NCI-H128 (cell line): Measurements from ENCODE around the gene BET1L.
"Not testable (repeated sequence)": the region's sequence is repeated elsewhere in the genome, so short reads cannot be mapped to it uniquely, and the experiment has no call there.

Experiments used
- DNase-seq: peaks from one replicate; lab custom pipeline; 2025; ENCODE audit not compliant: unreplicated experiment; lab: John Stamatoyannopoulos, UW

BET1L gene

GRCh38 chr11:230431-230830 lies 23.2 kb upstream of the BET1L start:
- DNase-seq: no peak

GRCh38 chr11:227824-228379 lies 20.7 kb upstream of the BET1L start:
- DNase-seq: no peak

- no peak for DNase-seq
Observed at GRCh38 chr11:225734-226453, 18.7 kb upstream of the BET1L start.

- DNase-seq: no peak
Observed at GRCh38 chr11:224424-224823, 17.2 kb upstream of the BET1L start.

GRCh38 chr11:223884-224283 lies 16.7 kb upstream of the BET1L start:
- no peak for DNase-seq

- no peak for DNase-seq
Observed at GRCh38 chr11:223026-223789, 16.0 kb upstream of the BET1L start.

- no peak for DNase-seq
Observed at GRCh38 chr11:221998-222789, 15.0 kb upstream of the BET1L start.

- DNase-seq: no peak
Observed at GRCh38 chr11:221539-221938, 14.3 kb upstream of the BET1L start.

GRCh38 chr11:220641-221215 lies 13.5 kb upstream of the BET1L start:
- not testable (repeated sequence) for DNase-seq

GRCh38 chr11:218815-219593 lies 11.8 kb upstream of the BET1L start:
- no peak for DNase-seq

- DNase-seq: no peak
Observed at GRCh38 chr11:217704-218103, 10.5 kb upstream of the BET1L start.

GRCh38 chr11:216081-216974 lies 9.1 kb upstream of the BET1L start:
- DNase-seq: no peak

GRCh38 chr11:215581-216037 lies 8.4 kb upstream of the BET1L start:
- no peak for DNase-seq

GRCh38 chr11:214083-214482 lies 6.9 kb upstream of the BET1L start:
- DNase-seq: no peak

GRCh38 chr11:213111-213510 lies 5.9 kb upstream of the BET1L start:
- DNase-seq: no peak

GRCh38 chr11:212150-213100 lies 5.2 kb upstream of the BET1L start:
- DNase-seq: no peak

GRCh38 chr11:211741-212140 lies 4.5 kb upstream of the BET1L start:
- DNase-seq: no peak

- no peak for DNase-seq
Observed at GRCh38 chr11:211295-211694, 4.1 kb upstream of the BET1L start.
